HEK293 (cell line): ENCODE data around the gene LITAFD.

ENCODE experiments used
- KLF16 ChIP-seq: fragments of 450-650 bp; formaldehyde crosslinking; IDR thresholded peaks from 2 replicates; pipeline ENCODE4 v1.5.1; 2017; ENCODE audit warnings: missing biosample characterization, missing genetic modification characterization
- KLF17 ChIP-seq: fragments of 450-650 bp; formaldehyde crosslinking; IDR thresholded peaks from 2 replicates; pipeline ENCODE4 v1.5.1; 2016; ENCODE audit warnings: missing biosample characterization, missing genetic modification characterization
- PRDM1 ChIP-seq: fragments of 450-650 bp; formaldehyde crosslinking; IDR thresholded peaks from 2 replicates; pipeline ENCODE4; 2016; ENCODE audit warnings: missing biosample characterization, missing genetic modification characterization

DNA sequence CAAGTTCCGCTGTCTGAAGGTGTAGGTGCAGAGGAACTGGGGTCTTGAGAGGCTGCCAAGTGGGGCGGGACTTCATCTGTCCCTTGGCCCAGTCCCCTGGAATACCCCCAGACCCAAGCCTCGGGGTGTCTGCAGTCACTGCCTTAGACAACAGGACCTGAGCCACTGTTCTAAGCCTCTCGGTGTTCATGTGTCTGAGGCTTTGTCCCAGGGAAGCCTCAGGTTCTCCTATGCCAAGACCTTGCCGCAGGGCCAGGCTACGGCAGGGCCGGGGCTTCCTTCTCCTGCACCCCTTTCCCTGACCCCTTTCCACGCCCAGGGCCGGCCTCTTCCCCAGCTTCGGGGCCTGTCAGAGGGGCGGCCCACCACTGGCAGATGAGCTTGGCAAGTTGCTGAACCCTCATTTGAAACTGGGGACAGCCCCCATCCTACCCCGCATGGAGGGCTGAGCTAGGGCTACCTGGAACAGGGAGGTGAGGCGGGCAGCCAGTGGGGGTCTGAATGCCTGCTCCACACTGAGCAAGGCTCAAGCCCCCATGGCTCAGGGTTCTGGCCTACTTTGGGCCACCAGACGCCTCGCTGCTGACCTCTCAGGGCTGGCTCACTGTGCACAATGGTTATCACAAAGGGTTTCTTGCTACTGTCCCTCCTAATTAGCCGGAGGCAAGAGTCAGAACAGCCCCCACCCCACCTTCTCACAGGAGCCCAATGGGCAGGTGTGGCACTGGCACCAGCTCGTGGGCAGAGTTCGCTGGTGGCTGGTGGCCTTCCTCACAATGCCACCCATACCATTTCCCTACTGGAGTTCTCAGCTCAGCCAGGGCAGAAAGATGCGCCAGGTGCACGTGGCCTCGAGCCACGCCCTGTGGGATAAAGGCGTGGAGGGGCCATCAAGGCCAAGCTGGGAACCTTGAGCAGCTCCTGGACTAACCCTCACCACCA lies 7.1 kb downstream of the LITAFD start:
- TF ChIP-seq KLF17 (tag by site-specific recombination) (no peak), KLF16 (no peak), PRDM1 (tag by site-specific recombination) (no peak)
